ENCODE measurements around the gene COL18A1.
"Not testable (repeated sequence)": the region's sequence is repeated elsewhere in the genome, so short reads cannot be mapped to it uniquely, and the experiment has no call there.

The COL18A1 gene

DNA sequence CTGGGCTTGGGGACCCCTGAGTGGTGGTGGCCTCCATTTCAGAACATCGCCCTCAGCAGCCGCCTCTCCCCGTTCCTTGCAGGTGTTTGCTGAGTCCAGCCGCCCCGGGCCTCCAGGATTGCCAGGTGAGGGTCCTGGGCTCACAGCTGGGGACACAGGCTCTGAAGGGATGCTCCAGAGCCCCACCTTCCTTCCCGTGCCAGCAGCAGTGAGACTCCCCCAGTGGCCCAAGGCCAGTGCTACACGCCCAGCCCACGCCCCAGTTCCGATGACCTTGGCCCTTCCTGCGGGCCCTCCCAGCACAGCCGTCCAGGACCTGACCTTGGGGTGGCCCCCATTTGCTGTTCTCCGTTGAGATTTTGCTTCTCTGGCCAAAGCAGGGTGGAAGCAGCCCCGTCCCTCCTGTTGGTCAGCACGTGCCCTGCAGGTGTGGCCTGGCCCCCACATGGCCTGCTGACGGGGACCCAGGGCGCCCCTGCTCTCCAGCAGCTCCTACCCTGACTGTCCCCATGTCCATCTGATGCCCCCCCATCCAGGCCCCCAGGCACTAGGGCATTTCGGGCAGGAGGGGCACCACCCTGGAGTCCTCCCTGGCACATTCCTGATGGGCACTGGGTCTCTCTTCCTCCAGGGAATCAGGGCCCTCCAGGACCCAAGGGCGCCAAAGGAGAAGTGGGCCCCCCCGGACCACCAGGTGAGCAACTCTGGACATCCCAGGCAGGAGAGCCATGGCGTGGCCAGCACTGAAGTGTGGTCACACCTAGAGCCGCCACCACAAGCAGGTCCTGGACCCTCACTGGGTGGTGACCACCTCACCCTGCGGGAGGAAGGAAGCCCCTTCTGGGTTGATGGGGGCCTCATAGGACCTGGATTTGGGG is 92.2 kb downstream of the COL18A1 start:
- no peak for DNase-seq

- DNase-seq: no peak
These were observed 93.1 kb downstream of the COL18A1 start for GRCh38 chr21:45497846-45498645.

- DNase-seq: no peak
These were observed 93.7 kb downstream of the COL18A1 start for GRCh38 chr21:45498646-45499000.

- DNase-seq: no peak
These were observed 94.3 kb downstream of the COL18A1 start for GRCh38 chr21:45499201-45499750.

- DNase-seq: no peak
These were observed 95.1 kb downstream of the COL18A1 start for GRCh38 chr21:45499970-45500577.

- DNase-seq: not testable (repeated sequence)
These were observed 96.4 kb downstream of the COL18A1 start for GRCh38 chr21:45501081-45502005.

DNA sequence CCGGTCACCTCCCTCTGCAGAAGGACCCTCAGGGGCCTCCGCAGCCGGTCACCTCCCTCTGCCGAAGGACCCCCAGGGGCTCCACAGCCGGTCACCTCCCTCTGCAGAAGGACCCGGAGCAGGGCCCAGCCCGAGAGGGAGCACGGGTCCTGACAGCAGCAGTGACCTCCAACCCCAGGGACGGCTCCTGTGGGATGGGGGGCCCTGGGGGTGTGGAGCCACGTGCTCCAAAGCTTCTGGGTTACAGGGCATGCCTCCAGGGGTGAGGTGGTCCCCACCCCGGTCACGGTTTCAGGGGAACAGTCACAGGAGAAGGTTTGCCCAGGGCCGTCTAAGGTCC is 97.0 kb downstream of the COL18A1 start:
- no peak for DNase-seq

- DNase-seq: no peak
These were observed 97.6 kb downstream of the COL18A1 start for GRCh38 chr21:45502600-45502999.

DNA sequence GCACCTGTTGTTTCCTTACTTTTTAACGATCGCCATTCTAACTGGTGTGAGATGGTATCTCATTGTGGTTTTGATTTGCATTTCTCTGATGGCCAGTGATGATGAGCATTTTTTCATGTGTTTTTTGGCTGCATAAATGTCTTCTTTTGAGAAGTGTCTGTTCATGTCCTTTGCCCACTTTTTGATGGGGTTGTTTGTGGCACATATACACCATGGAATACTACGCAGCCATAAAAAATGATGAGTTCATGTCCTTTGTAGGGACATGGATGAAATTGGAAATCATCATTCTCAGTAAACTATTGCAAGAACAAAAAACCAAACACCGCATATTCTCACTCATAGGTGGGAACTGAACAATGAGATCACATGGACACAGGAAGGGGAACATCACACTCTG is 98.3 kb downstream of the COL18A1 start:
- DNase-seq: not testable (repeated sequence)

- no peak for DNase-seq
These were observed 99.1 kb downstream of the COL18A1 start for GRCh38 chr21:45504021-45504515.

DNA sequence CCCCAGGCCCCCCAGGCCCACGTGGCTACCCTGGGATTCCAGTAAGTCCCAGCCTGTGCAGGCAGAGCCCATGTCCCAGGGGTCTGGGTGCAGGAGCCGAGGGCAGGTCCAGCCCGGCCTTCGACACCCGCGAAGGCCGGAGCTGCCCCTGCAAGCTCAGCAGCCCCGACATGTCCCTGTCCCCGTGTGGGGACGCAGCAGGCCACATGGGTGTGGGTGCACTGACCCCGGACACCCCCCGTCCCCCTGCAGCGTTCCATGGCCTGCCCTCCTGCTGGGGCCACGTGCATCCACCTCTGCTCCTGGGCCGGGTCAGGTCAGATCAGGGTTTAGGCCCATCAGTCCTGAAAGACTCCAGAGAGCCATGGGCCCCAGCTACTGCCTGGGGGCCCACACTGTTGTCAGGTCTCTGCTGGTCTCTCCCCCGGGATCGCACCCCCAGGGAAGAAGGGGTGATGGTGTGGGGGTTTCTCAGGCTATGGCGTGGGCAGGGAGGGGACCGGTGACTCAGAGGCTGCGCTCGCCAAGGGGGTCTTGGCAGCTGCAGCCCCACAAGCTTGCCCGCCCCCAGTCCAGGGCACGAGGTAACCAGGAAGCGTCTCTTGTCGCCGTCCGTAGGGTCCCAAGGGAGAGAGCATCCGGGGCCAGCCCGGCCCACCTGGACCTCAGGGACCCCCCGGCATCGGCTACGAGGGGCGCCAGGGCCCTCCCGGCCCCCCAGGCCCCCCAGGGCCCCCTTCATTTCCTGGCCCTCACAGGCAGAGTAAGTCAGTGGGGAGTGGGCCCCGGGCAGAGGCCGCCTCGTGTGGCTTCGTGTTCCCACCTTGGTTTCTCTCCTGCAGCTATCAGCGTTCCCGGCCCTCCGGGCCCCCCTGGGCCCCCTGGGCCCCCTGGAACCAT is 99.8 kb downstream of the COL18A1 start:
- no peak for DNase-seq

DNA sequence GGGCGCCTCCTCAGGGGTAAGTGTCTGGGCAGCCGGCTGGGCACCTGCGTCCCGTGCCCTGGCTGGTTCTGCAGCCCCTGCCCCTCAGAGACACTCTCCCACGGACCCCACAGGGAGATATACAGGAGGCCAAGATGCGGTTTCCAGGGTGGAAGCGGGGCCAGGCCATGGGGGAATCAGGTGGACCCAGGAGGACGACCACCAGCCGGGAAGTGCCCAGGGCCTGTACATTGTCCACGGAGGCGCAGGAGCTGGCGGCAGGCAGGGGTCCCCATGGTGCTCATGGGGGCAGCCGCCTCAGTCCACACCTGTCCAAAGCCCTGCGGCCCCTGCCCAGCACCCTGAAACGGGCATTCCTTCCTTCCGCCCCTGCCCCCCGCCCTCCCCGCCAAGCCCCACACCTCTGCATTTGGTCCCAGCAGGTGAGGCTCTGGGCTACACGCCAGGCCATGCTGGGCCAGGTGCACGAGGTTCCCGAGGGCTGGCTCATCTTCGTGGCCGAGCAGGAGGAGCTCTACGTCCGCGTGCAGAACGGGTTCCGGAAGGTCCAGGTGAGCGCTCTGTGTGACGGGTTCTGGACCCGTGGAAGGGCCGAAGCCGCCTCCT is 100.6 kb downstream of the COL18A1 start:
- no peak for DNase-seq

GRCh38 chr21:45506241-45506817 is 101.4 kb downstream of the COL18A1 start:
- no peak for DNase-seq

DNA sequence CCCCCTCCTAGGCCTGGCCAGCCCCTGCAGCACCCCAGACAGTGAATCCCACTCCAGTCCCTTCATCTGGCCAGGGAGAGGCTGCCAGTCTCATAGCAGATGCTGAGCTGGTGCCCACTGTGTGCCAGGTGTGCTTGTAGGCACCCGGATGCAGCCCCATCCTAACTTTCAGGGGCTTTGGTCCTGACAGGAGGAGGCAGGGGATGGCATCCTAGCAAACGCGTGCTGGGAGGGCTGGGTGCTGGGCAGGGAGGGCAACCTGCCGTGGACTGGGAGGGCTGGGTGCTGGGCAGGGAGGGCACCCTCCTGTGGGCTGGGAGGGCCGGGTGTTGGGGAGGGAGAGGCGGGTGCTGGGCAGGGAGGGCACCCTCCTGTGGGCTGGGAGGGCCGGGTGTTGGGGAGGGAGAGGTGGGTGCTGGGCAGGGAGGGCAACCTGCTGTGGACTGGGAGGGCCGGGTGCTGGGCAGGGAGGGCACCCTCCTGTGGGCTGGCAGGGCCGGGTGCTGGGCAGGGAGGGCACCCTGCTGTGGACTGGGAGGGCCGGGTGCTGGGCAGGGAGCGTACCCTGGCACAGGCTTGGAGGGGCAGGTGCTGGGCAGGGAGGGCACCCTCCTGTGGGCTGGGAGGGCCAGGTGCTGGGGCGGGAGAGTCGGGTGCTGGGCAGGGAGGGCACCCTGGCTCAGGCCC is 102.0 kb downstream of the COL18A1 start:
- DNase-seq: no peak

- no peak for DNase-seq
These were observed 102.5 kb downstream of the COL18A1 start for GRCh38 chr21:45507523-45507875.

DNA sequence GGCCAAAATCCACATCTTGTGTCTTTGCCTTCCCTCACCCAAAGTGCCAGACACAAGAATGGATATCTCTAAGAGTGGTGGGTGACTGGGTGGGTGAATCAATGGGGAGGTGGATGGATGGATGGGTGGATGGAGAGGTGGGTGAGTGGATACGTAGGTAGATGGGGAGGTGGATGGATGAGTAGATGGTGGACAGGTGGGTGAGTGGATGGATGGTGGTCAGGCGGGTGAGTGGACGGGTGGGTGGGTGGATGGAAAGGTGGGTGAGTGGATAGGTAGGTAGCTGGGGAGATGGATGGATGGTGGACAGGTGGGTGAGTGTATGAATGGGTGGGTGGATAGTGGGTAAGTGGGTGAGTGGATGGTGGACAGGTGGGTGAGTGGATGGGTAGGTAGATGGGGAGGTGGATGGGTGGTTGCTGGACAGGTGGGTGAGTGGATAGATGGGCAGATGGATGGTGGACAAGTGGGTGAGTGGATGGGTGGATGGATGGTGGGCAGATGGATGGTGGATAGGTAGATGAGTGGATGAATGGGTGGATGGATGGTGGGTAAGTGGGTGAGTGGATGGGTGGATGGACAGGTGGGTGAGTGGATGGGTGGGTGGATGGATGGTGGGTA is 103.0 kb downstream of the COL18A1 start:
- DNase-seq: no peak

DNA sequence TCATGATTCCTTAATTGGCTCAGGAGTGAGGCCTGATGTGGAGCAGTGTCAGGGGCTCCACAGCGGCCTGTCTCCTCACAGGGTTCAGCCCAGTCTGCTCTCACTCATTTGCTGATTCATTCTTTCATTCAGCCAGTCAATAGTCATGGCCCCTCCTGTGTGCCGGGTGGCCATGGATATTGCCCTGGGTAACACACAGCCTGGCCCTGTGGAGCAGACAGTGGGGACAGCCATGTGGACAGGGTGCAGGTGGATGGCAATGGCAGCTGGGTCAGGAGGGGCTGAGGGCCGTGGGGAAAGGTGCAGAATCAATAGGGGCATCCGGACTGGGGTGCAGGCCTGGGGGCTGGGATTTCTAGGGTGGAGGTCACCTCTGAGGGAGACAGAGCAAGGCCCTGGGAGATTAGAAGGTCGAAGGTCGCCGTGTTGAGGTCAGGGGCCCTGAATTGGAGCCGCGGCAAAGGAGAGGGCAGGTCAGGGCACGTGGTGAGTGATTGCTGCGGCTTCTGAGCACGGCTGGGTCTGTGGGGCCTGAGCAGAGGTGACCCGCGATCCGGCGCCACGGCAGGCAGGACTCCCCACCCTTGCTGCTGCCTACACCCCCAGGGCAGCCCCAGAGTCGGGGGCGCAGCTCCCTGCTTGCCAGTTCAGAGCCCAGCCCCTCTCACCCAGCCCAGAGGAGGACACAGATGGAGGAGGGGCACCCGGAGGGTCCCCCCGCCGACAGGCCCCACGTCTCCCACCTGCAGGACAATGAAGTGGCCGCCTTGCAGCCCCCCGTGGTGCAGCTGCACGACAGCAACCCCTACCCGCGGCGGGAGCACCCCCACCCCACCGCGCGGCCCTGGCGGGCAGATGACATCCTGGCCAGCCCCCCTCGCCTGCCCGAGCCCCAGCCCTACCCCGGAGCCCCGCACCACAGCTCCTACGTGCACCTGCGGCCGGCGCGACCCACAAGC is 103.9 kb downstream of the COL18A1 start:
- DNase-seq: no peak

Data from suppressor macrophage treated with lipopolysaccharide for 1 hour (primary cell).